Lung (tissue), 12 donors: ENCODE measurements around the gene PPP4R1. TPM values are rescaled to one million over a fixed set of nuclear protein-coding genes. Genes with fewer than 3 reads are reported as not detected.

ENCODE experiments used
- ATAC-seq: fragments of 200-7000 bp; cut with Tn5 transposase; one replicate; pipeline ENCODE4 v1.9.1; 2020; ENCODE audit warnings: moderate number of reproducible peaks; ENCODE audit not compliant: insufficient read depth, low FRiP score
- DNase-seq, 3 donors: peaks; one replicate each; pipeline ENCODE4 v3.0.0-alpha.2; 2013 to 2017
- H3K27ac ChIP-seq, 2 donors: one replicate each; pipeline ENCODE4 v1.5.1; 2013; ENCODE audit warnings: mild to moderate bottlenecking in 2 of 2, moderate library complexity in 2 of 2, control low read depth in 1 of 2, inconsistent platforms in 1 of 2, low read depth in 1 of 2, low read length in 1 of 2
- H3K27me3 ChIP-seq, 3 donors: one replicate each; pipeline ENCODE4 v1.5.1; 2013; ENCODE audit warnings: low read length in 2 of 3; ENCODE audit not compliant: control insufficient read depth in 3 of 3, insufficient read depth in 3 of 3
- H3K36me3 ChIP-seq, 4 donors: one replicate each; pipeline ENCODE4 v1.5.1; 2013; ENCODE audit warnings: low read length in 4 of 4, mild to moderate bottlenecking in 1 of 4, moderate library complexity in 1 of 4; ENCODE audit not compliant: control insufficient read depth in 4 of 4, insufficient read depth in 4 of 4
- H3K4me1 ChIP-seq, 5 donors: one replicate each; pipeline ENCODE4 v1.5.1; 2013; ENCODE audit warnings: low read length in 5 of 5, mild to moderate bottlenecking in 2 of 5, moderate library complexity in 1 of 5; ENCODE audit not compliant: control insufficient read depth in 5 of 5, insufficient read depth in 5 of 5
- H3K4me3 ChIP-seq: one replicate; pipeline ENCODE4 v1.5.1; 2013; ENCODE audit warnings: mild to moderate bottlenecking, control low read depth, moderate library complexity
- H3K9ac ChIP-seq, 2 donors: one replicate each; pipeline ENCODE4 v1.5.1; 2013; ENCODE audit warnings: low read length in 2 of 2, control low read depth in 1 of 2; ENCODE audit not compliant: insufficient read depth in 1 of 2
- H3K9me3 ChIP-seq, 4 donors: one replicate each; pipeline ENCODE4 v1.5.1; 2013; ENCODE audit warnings: low read length in 3 of 4, mild to moderate bottlenecking in 1 of 4, moderate library complexity in 1 of 4; ENCODE audit not compliant: control insufficient read depth in 4 of 4, insufficient read depth in 3 of 4
- WGBS, 2 donors: extraction: QIAGEN DNeasy Blood & Tissue Kit; methylation state at CpG; one replicate each; pipeline ENCODE4 v1.1.7; 2013; 5-methylcytosine and 5-hydroxymethylcytosine counted together
- polyA plus RNA-seq, 2 donors: library from polyadenylated mRNA; stranded (reverse); fragments of 200-250 nt; gene quantifications; one replicate each; pipeline ENCODE4 v1.2.1, GENCODE V29; 2013
- total RNA-seq, 2 donors: library from RNA; depleted of rRNA in 1 of 2; stranded (reverse); fragments of >200 nt in 1 of 2; gene quantifications; one replicate each; pipeline ENCODE4 v1.2.1, GENCODE V29; 2014 to 2021
- TF ChIP-seq, protein P1 (sequence below): IDR thresholded peaks from 2 replicates; pipeline ENCODE4 v1.5.1; 2012; ENCODE audit warnings: mild to moderate bottlenecking; ENCODE audit errors: control extremely low read depth, extremely low read depth
- donor health status: control.
- donor health status: control.
- donor health status: Bipolar disorder and iron deficiency.
- donor health status: healthy.
- donor health status: DM: yes; HTN: yes; CAD: no.

PPP4R1 gene
- total and polyA plus RNA-seq, 4 donors = 34.4 to 190 (median 99.0) TPM

DNA sequence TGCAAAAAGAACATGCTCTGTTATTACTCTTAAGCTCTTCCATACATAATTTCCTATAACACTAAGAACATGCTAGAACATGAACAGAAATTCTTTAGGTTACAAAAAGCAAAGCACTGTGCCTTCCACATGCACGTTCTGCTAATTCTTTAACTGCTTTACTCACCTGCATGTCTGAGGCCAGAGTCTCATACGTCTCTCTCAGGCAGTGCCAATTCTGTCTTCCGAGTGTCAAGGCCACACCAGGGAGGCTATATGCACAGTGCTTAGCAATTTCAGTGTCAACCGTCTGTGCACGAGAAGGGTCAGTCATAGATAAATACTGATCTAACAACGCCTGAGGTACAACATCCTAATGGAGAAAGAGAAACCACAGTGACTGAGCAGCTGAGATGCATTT is 55.1 kb downstream of the PPP4R1 start:
- no peak overlapping the region for H3K9ac ChIP-seq
- no peaks in the 10 kb centered on the region for H3K9me3 ChIP-seq
- H3K36me3 ChIP-seq = peaks cover 19 to 55% (median 51%) of the 10 kb centered on the region in 4 donors
- no peaks in the 10 kb centered on the region for H3K27me3 ChIP-seq
- DNase-seq = no peak
- ATAC-seq = no peak
- H3K4me1 ChIP-seq = no peaks in the 10 kb centered on the region
- H3K27ac ChIP-seq = no peak overlapping the region
- no peak overlapping the region for H3K4me3 ChIP-seq
- WGBS, 2 donors = 95% methylated on average over 6 of the region's 6 CpGs
- TF ChIP-seq, protein P1, sequence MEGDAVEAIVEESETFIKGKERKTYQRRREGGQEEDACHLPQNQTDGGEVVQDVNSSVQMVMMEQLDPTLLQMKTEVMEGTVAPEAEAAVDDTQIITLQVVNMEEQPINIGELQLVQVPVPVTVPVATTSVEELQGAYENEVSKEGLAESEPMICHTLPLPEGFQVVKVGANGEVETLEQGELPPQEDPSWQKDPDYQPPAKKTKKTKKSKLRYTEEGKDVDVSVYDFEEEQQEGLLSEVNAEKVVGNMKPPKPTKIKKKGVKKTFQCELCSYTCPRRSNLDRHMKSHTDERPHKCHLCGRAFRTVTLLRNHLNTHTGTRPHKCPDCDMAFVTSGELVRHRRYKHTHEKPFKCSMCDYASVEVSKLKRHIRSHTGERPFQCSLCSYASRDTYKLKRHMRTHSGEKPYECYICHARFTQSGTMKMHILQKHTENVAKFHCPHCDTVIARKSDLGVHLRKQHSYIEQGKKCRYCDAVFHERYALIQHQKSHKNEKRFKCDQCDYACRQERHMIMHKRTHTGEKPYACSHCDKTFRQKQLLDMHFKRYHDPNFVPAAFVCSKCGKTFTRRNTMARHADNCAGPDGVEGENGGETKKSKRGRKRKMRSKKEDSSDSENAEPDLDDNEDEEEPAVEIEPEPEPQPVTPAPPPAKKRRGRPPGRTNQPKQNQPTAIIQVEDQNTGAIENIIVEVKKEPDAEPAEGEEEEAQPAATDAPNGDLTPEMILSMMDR = no peak

DNA sequence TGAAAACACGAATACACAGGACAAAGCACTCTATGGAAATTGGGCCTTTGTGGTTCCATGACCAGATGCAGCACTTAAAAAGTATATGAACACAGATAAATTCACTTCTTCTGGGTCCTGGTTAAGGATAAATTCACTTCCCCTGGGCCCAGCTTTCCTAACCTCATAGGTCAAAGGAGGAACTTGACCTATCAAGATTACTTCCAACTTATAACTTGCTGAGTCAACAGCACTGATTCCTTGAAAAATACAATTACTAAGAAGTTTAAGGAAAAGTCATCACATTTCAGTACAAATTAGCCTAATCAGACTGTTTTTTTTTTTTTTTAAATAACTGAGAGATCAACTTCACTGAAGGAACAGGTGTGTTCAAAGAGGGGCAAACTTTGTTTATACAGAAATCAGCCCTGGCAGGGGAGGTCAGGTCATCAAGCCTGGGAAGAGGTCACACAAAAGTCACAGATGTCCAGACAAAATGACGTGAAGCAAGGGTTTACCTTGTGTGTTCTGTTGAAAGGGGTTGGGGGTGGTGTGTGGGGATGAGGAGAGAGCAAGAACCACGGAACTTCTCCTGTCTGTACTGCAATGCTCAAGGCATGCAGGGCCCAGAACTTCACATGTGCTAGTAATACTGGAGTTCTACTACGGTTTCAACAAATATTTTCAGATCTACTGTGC is 55.8 kb downstream of the PPP4R1 start:
- Histone ChIP-seq H3K4me3 (no peak overlapping the region), H3K9me3 (no peaks in the 10 kb centered on the region), H3K27me3 (no peaks in the 10 kb centered on the region), H3K27ac (no peak overlapping the region), H3K9ac (no peak overlapping the region), H3K4me1 (no peaks in the 10 kb centered on the region), H3K36me3 (peaks cover 21 to 56% (median 54%) of the 10 kb centered on the region in 4 donors)
- WGBS, 2 donors = 91 to 96% methylated on average over 4 of the region's 4 CpGs
- ATAC-seq (no peak), DNase-seq (no peak)
- TF ChIP-seq, protein P1 = no peak

DNA sequence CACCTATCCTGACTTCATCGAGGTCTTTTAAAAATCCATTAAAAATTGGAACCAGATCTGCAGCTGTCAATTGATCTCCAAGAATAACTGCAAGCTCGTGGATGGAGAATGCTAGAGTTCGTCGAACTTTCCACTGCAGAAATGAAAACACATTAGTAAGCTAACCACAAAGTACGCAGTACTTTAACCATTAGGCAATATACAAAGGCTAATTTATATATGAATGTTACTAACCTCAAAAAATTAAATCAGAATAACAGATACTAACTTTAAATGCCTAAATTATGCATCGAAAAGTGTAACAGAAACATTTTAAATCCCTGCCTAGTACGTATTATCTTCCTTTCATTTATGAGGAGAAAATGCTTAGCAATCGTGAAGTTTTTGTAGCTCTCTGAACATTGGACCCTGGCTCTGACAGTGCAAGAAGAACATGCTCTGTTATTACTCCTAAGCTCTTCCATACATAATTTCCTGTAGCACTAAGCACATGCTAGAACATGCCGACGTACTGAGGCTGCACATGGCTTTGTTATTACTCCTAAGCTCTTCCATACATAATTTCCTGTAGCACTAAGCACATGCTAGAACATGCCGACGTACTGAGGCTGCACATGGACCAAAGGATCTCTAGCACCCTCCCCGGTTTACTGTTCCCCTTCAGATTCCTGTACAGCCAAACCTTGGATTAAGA is 57.0 kb downstream of the PPP4R1 start:
- no peak overlapping the region for H3K27ac ChIP-seq
- TF ChIP-seq, protein P1 = no peak
- no peaks in the 10 kb centered on the region for H3K27me3 ChIP-seq
- no peaks in the 10 kb centered on the region for H3K4me1 ChIP-seq
- DNase-seq (no peak), ATAC-seq (no peak)
- no peak overlapping the region for H3K4me3 ChIP-seq
- WGBS, 2 donors = 93 to 95% methylated on average over 13 of the region's 13 CpGs
- H3K9ac ChIP-seq = no peak overlapping the region
- H3K9me3 ChIP-seq = peaks cover 0 to 6% (median 0%) of the 10 kb centered on the region in 4 donors
- peaks cover 18 to 56% (median 54%) of the 10 kb centered on the region in 4 donors for H3K36me3 ChIP-seq
